Lower lobe of right lung (tissue), 2 donors: Measurements from ENCODE around the gene CPSF3. TPM values are rescaled to one million over a fixed set of nuclear protein-coding genes. Genes with fewer than 3 reads are reported as not detected.

Experiments used
- ATAC-seq, 2 donors: fragments of 200-7000 bp; cut with Tn5 transposase; one replicate each; pipeline ENCODE4 v1.9.1; 2020 to 2022; ENCODE audit warnings: mild to moderate bottlenecking in 2 of 2, moderate library complexity in 2 of 2
- DNase-seq: peaks from one replicate; pipeline ENCODE4 v3.0.0-alpha.2; 2020
- H3K27ac ChIP-seq: fragments of 200-600 bp; one replicate; pipeline ENCODE4 v1.8.0; 2022
- H3K27me3 ChIP-seq: fragments of 200-600 bp; one replicate; pipeline ENCODE4 v1.8.0; 2022; ENCODE audit warnings: low read depth
- H3K36me3 ChIP-seq: fragments of 200-600 bp; one replicate; pipeline ENCODE4 v1.8.0; 2022; ENCODE audit warnings: mild to moderate bottlenecking
- H3K4me1 ChIP-seq: fragments of 200-600 bp; one replicate; pipeline ENCODE4 v1.8.0; 2022
- H3K4me3 ChIP-seq: fragments of 200-600 bp; one replicate; pipeline ENCODE4 v1.8.0; 2022; ENCODE audit warnings: mild to moderate bottlenecking
- H3K9me3 ChIP-seq: fragments of 200-600 bp; one replicate; pipeline ENCODE4 v1.8.0; 2022
- CTCF ChIP-seq: fragments of 200-600 bp; IDR thresholded peaks from one replicate; pipeline ENCODE4 v1.8.0; 2022; ENCODE audit warnings: antibody characterized with exemption, mild to moderate bottlenecking
- intact Hi-C: fragments of 100-400 bp; cut with DNase I; formaldehyde crosslinking; loops from one replicate; pipeline ENCODE4 v1.11.0; 2022
- total RNA-seq: library from RNA; stranded (reverse); fragmentation: NEBNext Ultra II Directional; extraction: Animal tissue kit (Norgen Biotek cat#: 25700); gene quantifications from one replicate; pipeline ENCODE4 v1.2.1, GENCODE V29; 2021
- donor health status: DM: no; HTN: yes; CAD: no; lungs with severe emphysema.

Gene CPSF3
- total RNA-seq, 1 donor from 2014 or later = 26.2 TPM

- H3K4me1 ChIP-seq = peaks cover 6% of the 10 kb centered on the region
- intact Hi-C loops = no loop called here
- no peak overlapping the region for H3K4me3 ChIP-seq
- no peak for DNase-seq
- TF ChIP-seq CTCF = no peak
- no peaks in the 10 kb centered on the region for H3K27me3 ChIP-seq
- peak; percentile 24 to 40 for ATAC-seq
- no peak overlapping the region for H3K27ac ChIP-seq
- peaks cover 38% of the 10 kb centered on the region for H3K36me3 ChIP-seq
- no peaks in the 10 kb centered on the region for H3K9me3 ChIP-seq
Observed at GRCh38 chr2:9398881-9399780, 24.3 kb upstream of the CPSF3 start.

GRCh38 chr2:9400268-9401058, 23.0 kb upstream of the CPSF3 start:
- intact Hi-C loops = no loop called here
- no peaks in the 10 kb centered on the region for H3K9me3 ChIP-seq
- peaks cover 38% of the 10 kb centered on the region for H3K36me3 ChIP-seq
- TF ChIP-seq CTCF = no peak
- DNase-seq (no peak), ATAC-seq (no peak)
- H3K27me3 ChIP-seq = no peaks in the 10 kb centered on the region
- H3K4me1 ChIP-seq = peaks cover 10% of the 10 kb centered on the region
- H3K4me3 ChIP-seq = no peak overlapping the region
- H3K27ac ChIP-seq = no peak overlapping the region

- DNase-seq = no peak
- Histone ChIP-seq H3K9me3 (no peaks in the 10 kb centered on the region), H3K27me3 (no peaks in the 10 kb centered on the region), H3K4me1 (peaks cover 10% of the 10 kb centered on the region), H3K4me3 (no peak overlapping the region), H3K36me3 (peaks cover 42% of the 10 kb centered on the region), H3K27ac (no peak overlapping the region)
- no peak for TF ChIP-seq CTCF
- ATAC-seq = no peak
- intact Hi-C loops = no loop called here
Observed at GRCh38 chr2:9401059-9401547, 22.4 kb upstream of the CPSF3 start.

- Histone ChIP-seq H3K4me1 (peaks cover 10% of the 10 kb centered on the region), H3K9me3 (no peaks in the 10 kb centered on the region), H3K36me3 (peaks cover 45% of the 10 kb centered on the region), H3K27ac (no peak overlapping the region), H3K27me3 (no peaks in the 10 kb centered on the region), H3K4me3 (no peak overlapping the region)
- no peak for DNase-seq
- no peak for ATAC-seq
- intact Hi-C loops = no loop called here
- TF ChIP-seq CTCF = no peak
Observed at GRCh38 chr2:9401646-9402371, 21.6 kb upstream of the CPSF3 start.

GRCh38 chr2:9403924-9404323, 19.5 kb upstream of the CPSF3 start:
- peaks cover 10% of the 10 kb centered on the region for H3K4me1 ChIP-seq
- DNase-seq (no peak), ATAC-seq (no peak)
- no peaks in the 10 kb centered on the region for H3K9me3 ChIP-seq
- no peak overlapping the region for H3K27ac ChIP-seq
- H3K4me3 ChIP-seq = no peak overlapping the region
- H3K27me3 ChIP-seq = no peaks in the 10 kb centered on the region
- intact Hi-C loops = no loop called here
- peaks cover 65% of the 10 kb centered on the region for H3K36me3 ChIP-seq
- TF ChIP-seq CTCF = no peak
